22Rv1 (cell line): ENCODE measurements around the gene STAC.

Source experiments
- H3K27ac ChIP-seq: fragments of 450-650 bp; 2 replicates; pipeline ENCODE4 v1.5.1; 2017
- ZFX ChIP-seq: fragments of 450-650 bp; IDR thresholded peaks from 2 replicates; pipeline ENCODE4 v1.6.1; 2017; ENCODE audit warnings: antibody characterized with exemption, borderline replicate concordance
- TF ChIP-seq, protein P1 (sequence below): fragments of 450-650 bp; IDR thresholded peaks from 2 replicates; pipeline ENCODE4 v1.5.1; 2017; ENCODE audit warnings: mild to moderate bottlenecking

STAC gene

DNA sequence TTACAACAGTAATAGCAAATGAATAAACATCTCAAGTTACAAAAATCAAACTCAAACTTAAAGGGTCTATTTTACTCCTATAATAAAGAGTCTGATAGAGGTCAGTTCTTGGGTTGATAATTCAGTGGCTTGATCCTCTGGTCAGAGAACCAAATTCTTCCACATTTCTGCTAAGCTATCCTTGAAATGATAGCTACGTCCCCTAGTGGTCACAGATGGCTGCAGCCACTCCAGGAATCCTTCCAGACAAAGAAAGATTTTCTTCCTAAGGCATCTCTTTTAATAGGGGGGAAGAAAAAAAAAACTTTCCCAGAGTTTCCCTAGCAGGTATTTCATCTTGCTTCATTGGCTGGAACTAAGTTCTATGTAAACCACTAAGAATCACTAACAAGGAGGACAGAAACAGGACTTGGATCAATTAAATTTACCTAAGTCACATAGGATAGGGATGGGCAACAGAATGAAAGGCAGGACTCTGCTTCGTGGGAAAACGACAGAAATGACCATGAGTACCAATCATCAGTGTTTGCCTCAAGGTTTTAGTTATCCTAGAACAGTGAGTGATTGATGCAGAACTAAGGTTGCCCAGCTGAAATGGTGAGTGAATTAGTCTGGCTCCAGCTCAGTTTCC lies 160.7 kb downstream of the STAC start:
- H3K27ac ChIP-seq, result no peak overlapping the region
- TF ChIP-seq, protein P1, sequence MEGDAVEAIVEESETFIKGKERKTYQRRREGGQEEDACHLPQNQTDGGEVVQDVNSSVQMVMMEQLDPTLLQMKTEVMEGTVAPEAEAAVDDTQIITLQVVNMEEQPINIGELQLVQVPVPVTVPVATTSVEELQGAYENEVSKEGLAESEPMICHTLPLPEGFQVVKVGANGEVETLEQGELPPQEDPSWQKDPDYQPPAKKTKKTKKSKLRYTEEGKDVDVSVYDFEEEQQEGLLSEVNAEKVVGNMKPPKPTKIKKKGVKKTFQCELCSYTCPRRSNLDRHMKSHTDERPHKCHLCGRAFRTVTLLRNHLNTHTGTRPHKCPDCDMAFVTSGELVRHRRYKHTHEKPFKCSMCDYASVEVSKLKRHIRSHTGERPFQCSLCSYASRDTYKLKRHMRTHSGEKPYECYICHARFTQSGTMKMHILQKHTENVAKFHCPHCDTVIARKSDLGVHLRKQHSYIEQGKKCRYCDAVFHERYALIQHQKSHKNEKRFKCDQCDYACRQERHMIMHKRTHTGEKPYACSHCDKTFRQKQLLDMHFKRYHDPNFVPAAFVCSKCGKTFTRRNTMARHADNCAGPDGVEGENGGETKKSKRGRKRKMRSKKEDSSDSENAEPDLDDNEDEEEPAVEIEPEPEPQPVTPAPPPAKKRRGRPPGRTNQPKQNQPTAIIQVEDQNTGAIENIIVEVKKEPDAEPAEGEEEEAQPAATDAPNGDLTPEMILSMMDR, result peak; percentile 90
- TF ChIP-seq ZFX, result no peak

DNA sequence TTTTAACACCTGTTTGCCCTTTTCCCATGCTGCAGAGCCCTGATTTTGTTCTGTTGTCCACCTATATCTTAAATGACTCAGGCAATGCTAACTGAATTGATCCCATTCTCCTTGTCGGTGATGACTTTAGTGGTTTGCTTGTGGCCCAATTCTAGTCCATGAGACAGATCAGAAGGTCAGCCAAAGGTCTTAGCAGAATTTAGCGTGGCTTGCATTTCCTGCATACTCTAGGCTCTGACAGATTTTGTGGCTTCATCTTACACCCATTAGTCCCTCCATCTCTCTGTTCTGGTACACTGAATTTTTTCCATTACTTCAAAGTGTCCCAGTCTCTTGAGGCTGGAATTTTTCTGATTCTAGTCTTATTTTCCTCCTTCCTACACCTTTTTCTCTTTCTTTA lies 161.9 kb downstream of the STAC start:
- TF ChIP-seq, protein P1, result no peak
- TF ChIP-seq ZFX, result no peak
- H3K27ac ChIP-seq, result no peak overlapping the region

DNA sequence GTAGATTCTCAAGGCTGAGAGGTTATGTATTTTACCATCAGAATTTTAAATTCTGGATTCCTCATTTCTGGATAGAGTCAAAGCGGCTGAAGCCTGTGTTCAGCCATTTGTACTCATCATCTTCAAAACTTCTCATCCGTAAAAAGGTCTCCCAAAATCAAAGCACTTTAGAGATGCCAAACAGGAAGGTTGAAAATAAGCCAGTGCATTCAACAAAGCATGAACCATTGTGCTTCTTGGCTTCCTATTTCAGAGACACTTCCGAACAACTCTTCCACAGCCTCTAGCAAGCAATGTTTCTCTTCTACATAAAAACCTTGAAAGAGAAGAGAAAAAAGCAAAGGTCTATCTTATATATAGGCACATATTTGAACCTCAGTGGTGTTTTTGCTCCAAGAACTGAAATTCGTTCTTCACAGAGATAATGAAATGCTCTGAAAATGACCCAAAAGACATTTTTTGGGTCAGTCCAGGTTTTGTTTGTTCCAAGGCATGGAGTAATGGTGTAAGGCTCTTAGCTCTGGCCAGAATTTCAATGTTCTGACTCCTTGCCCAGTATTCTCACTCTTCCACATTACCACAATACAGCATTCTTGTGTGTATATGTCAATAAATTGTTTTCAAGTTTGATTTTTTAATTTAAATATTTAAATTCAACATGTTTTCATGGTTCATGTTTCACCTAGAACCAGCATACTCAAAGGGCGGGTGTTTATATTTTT lies 163.1 kb downstream of the STAC start:
- no peak overlapping the region for H3K27ac ChIP-seq
- TF ChIP-seq, protein P1, result no peak
- TF ChIP-seq ZFX, result no peak

DNA sequence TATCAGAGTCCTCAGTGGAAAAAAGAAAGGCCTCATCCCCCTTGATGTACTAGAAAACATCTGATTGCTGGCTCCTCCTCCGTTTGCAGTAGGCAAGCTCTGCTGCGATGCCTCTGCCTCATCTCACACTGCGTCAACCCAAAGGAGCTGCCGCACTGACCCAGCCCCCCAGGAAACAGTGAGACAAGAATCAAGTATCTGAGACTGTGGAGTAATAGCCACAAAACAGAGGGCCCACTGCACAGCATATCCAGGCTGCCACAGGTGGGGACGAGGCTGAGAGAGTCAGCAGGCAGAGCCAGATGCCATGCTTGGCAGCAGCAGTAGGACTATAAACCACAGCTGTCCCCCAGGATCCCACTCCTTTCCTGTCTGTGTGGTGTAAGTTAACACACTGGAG lies 165.9 kb downstream of the STAC start:
- H3K27ac ChIP-seq, result no peak overlapping the region
- no peak for TF ChIP-seq ZFX
- TF ChIP-seq, protein P1, result no peak

DNA sequence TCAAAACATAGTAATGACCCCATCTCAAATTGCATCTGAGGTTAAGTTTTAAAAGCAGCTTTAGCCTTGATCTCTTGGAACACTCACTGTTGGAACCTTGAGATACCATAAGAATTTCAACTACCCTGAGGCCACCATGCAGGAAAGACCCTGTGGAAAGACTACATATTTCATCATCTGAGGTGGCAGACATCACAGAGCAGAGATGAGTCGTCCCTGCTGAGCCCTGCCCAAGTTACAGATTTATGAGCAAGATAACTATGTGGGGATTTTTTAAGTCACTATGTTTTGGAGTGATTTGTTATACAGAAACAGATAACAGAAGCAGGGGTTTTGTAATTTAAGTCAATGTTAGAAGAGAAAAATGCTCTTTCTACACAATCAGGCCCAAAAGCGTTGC lies 168.4 kb downstream of the STAC start:
- no peak overlapping the region for H3K27ac ChIP-seq
- TF ChIP-seq ZFX, result no peak
- TF ChIP-seq, protein P1, result no peak

DNA sequence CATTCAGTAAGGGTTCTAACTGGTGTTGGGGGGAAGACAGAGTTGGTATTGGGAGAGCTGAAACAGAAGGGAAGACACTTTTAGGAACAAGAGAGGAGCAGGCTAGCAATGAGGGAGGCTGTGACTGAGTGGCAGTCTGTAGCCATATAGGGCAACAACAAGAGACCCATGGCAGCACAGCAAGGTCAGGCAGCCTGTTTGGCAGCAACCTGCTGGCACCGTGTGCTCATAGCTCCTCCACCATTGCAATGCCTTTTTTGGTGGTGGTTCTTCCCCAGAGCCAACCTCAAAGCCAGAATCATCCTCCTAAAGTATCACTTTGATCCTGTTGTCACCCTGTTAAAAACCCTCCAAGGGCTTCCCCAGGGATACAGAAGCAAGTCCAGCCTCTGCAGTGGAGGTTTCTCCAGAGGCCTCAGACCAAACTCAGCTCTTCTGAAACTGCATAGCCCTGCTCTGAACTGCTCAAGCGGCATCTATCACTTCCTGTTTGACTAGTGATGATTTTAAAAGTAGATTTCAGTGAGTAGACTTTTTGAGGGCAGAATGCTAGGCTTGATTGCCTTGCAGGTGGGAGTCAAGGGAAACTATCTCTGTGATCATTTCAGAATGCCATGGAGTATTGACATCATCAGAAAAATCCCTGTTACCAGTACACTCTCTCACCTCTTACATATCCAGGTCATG lies 176.9 kb downstream of the STAC start:
- TF ChIP-seq, protein P1, result no peak
- no peak for TF ChIP-seq ZFX
- H3K27ac ChIP-seq, result no peak overlapping the region

DNA sequence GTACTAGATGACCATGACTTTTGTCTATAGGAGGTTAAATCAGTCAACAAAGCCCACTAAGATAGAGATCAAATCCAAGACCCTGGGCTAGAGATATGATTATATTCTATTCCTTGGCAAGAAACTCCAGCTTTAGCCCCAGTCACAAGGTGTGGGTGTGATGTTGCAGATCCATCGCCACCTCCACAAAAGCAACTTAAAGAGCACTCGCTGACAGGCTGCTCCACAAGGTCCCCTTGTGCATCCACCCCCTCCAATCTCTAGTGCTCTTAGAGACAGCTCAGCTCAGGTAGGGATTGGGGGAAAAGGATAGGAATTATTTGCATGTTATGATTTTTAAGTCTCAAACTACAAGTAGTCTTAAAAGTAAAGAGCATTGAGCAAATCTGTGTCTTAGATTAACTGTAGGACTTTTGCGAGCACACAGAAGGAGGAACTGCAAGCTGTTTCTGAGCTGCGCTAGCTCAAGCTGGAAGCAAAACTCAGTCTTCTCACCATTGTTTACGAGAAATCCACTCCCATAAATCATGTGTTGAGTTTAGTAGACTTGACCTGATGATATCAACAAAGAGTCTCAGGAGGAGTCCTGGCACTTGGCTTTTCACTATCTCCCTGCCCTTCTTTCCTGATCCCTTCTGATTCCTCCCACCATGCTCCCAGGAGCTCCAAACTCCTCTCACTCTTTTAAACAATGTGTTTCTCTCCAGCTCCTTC lies 177.6 kb downstream of the STAC start:
- no peak for TF ChIP-seq ZFX
- TF ChIP-seq, protein P1, result no peak
- H3K27ac ChIP-seq, result no peak overlapping the region
